GM12864 (cell line): ENCODE data around the gene PLCG2.
"Not testable (repeated sequence)": the region's sequence is repeated elsewhere in the genome, so short reads cannot be mapped to it uniquely, and the experiment has no call there.

Experiments
- DNase-seq: peaks from one replicate; pipeline ENCODE4 v3.0.0-alpha.2; 2011; ENCODE audit warnings: low read depth
- H3K4me3 ChIP-seq: 2 replicates; pipeline ENCODE4 v1.5.1; 2011; ENCODE audit warnings: mild to moderate bottlenecking, low read depth, low read length, control low read depth
- CTCF ChIP-seq: IDR thresholded peaks from 2 replicates; pipeline ENCODE4 v1.5.1; 2011; ENCODE audit warnings: low read depth, mild to moderate bottlenecking, moderate library complexity, low read length, control low read depth, inconsistent platforms; ENCODE audit errors: missing control alignments

PLCG2 gene

GRCh38 chr16:81796583-81797346, 17.7 kb downstream of the PLCG2 start:
- DNase-seq = no peak
- TF ChIP-seq CTCF = no peak
- no peak overlapping the region; the same call in 1 of the 2 replicates for H3K4me3 ChIP-seq

DNA sequence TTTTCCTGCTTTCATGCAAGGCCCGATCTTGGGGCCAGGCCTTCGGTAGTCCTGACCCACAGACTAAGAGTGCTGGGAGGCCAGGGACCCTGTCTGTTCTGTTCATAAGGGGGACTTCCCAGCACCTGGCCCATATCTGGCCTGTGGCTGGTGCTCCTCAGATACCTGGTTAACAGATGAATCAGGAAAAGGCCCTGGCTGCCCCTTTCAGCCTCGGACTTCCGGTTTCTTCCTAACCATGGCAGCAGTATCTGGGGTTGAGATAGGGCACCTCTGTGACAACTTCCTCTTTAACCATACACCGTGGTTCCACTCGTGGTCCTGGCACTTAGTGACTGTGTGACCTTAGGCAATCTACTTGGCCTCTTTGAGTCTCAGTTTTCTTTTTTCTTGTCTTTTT, 18.4 kb downstream of the PLCG2 start:
- DNase-seq = peak; percentile 92
- H3K4me3 ChIP-seq = no peak overlapping the region; the same call in 1 of the 2 replicates
- no peak for TF ChIP-seq CTCF

- peak overlapping the region; percentile 37 for H3K4me3 ChIP-seq
- TF ChIP-seq CTCF = peak; percentile 42
- peak; percentile 92 for DNase-seq
Measured at GRCh38 chr16:81798311-81799137, 19.4 kb downstream of the PLCG2 start.

DNA sequence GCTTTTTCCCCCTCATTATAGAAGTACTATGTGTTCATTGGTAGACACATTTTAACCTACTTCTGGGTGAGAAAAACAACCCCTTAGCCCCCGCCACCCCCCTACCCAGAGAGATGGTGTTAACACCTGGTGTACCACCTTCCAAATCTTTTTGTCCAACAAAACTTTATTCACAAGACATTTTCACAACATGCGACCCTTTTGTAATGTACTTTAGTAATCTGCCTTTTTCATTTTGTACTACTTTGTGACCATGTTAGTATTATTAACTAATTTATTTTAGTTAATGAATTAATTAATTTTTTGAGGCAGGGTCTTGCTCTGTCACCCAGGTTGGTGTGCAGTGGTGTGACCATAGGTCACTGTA, 20.0 kb downstream of the PLCG2 start:
- no peak for TF ChIP-seq CTCF
- DNase-seq = no peak
- H3K4me3 ChIP-seq = peak overlapping the region; percentile 37; the same call in 1 of the 2 replicates

- not testable (repeated sequence) for H3K4me3 ChIP-seq, DNase-seq
Measured at GRCh38 chr16:81801724-81802123, 22.6 kb downstream of the PLCG2 start.

DNA sequence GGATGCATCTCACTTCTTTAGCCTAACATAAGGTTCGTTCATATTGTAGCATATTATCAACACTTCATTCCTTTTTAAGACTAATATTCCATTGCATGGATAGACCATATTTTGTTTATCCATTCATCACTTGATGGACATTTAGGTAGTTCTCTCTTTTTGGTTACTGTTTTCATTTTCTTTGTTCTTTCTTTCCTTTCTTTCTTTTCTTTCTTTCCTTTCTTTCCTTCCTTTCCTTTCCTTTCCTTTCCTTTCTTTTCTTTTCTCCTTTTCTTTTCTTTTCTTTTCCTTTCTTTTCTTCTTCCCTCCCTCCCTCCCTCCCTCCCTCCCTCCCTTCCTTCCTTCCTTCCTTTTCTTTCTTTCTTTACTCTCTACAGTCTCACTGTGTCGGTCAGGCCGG, 24.2 kb downstream of the PLCG2 start:
- no peak overlapping the region for H3K4me3 ChIP-seq
- TF ChIP-seq CTCF = no peak
- no peak for DNase-seq

DNA sequence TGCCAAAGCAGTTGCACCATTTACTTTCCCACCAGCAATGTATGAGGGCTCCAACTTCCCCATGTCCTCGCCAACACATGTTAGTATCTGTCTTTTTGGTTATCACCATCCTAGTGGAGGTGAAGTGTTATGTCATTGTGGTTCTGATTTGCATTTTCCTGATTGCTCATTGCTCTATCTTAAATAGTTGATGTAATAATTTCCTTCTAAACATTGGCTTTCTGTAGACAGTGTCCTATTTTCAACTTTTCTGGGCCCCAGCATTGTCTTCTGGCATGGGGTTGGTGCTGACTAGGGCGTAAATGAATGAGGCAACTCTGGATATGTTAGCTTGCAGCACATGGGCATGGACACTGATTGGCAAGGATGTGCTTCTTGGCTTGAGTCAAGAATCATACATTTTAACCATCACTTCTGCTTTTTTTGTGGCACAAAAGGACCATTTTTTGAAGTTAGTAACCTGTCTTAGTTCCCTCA, 25.1 kb downstream of the PLCG2 start:
- TF ChIP-seq CTCF = no peak
- DNase-seq = no peak
- H3K4me3 ChIP-seq = no peak overlapping the region
